GM19468 (cell line): ENCODE measurements around the gene UCK1.

Experiments used
- ATAC-seq: cut with Tn5 transposase; IDR thresholded peaks from one replicate; pipeline ENCODE4 v1.9.1; 2021; ENCODE audit warnings: mild to moderate bottlenecking, moderate library complexity, moderate number of reproducible peaks; ENCODE audit not compliant: unreplicated experiment; ENCODE audit errors: extremely low read depth

UCK1 gene

DNA sequence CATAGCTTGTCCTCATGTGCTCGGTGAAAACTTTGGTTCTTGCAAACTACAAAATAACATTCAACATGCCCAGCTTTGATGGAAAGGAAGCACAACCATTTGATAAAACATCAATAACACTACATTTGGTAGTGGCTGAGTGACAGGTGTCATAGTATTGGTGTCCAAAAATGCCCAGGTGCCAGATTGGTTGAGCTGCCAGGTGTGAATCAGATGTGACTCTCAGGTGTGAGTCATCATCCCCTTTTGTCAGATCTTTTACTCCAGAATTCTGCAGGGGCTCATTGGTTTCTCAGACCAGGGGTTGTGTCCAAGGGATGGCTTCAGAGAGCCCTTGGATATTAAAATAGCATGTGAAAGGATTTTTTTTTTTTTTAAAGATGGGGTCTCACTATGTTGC lies 50.8 kb downstream of the UCK1 start:
- ATAC-seq, result no peak

DNA sequence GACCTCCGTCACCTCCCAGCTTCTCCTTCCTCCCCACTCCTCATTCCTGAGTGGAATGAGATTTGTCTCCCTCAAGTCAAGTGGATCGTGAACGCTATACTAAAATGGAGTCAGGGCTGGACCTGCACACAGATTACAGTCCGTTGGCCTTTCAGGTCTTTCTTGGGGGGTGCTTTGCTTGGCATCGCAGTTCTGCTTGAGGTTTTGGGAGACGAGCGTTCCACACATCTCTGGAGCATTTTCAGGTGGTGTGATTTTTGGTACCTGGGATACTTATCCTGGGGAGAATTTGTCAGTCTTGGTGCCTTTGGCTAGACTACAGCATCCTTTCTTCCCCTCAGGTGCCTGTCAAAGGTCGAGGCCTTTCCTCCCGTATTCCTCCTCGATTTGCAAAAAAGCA lies 52.2 kb downstream of the UCK1 start:
- no peak for ATAC-seq

DNA sequence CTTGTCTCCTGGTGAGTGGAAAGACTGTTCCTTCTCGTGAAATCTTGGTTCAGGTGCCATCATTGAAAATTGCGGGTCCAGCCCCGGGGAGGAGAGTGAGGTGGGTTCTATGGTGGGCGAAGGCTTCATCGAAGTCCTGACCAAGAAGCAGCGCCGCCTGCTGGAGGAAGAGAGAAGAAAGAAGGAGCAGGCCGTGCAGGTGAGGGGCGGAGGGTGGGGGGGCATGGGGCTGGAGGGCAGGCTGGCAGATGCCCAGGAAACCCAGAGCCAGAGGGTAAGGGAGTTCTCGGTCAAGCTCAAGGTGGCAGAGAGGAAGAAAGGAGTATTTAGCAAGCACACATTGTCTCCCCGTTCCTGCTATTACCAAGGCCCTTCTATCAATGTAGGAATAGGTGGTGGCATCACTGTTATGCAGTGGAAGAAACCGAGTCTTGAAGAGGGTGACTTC lies 52.6 kb downstream of the UCK1 start:
- no peak for ATAC-seq

GRCh38 chr9:131477816-131478419 lies 53.1 kb downstream of the UCK1 start:
- ATAC-seq, result no peak

DNA sequence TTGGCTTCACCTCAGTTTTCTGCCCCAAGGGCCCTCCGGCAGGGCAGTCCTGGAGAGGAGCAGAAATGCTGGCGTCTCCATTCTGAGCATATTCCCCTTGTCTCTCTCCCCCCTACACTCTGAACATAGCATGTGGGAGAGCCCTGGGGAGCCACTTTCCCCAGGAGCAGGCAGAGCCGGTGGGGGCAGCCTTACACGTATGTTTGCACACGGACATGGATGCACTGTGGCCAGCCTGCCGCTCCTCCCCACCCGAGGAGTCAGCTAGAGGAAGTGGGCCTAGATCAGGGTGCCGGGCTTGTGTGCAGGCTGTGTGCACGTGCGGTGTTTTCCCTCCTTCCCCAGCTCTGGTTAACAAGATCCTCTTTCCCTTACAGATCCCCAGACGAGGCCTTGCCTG lies 53.7 kb downstream of the UCK1 start:
- ATAC-seq, result no peak

DNA sequence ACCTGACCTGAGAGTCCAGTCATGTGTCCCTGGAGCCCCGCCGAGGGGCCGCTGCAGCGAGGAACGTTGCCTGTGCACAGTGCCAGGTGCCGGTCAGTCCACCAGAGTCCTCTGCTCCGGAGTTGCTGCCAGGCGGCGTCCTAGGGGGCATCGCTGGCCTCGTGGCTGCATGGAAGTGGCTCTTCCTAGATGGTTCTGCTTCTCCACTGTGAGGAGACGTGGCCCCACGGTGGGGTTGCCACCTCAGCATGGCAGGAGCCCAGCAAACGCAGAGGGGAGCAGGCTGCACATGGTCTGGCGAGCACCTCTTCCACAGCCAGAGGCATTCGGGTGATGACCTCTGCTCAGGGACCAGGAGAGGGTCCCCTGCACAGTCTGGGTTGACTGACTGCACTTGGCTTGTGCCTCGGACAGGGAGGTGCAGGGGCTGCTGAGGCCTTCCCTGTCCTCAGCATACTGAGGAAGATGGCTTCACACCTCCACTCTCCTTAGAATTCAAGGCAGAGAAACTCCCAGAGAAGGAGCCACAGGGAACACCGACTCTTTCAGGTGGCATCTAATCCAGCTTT lies 54.2 kb downstream of the UCK1 start:
- no peak for ATAC-seq

GRCh38 chr9:131475956-131476776 lies 54.9 kb downstream of the UCK1 start:
- ATAC-seq, result no peak

- no peak for ATAC-seq
Measured at GRCh38 chr9:131475111-131475955, 55.7 kb downstream of the UCK1 start.

- no peak for ATAC-seq
Measured at GRCh38 chr9:131474711-131475110, 56.4 kb downstream of the UCK1 start.

DNA sequence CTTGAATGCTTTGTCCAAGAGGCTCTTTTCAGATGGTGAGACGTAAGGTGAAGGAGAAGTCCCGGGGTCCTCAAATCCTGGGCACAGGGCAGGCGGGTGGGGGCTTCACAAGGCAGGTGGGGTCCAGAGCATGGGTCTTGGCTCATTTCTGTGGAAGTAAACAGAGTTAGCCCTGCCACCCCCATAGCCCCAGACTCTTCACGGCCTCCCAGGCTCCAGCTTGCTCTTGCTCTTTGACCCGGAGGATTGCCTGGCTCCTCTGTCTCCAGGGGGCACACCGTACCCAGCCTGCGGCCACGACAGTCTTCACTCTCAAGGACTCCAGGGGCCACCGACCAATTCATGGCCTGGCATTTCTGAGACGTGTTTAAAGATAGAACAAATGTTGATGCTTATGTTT lies 57.2 kb downstream of the UCK1 start:
- ATAC-seq, result no peak
